HFF-Myc (cell line): ENCODE measurements around the gene GRIN3B.

Experiments
- DNase-seq: peaks from one replicate; pipeline ENCODE4 v3.0.0-alpha.2; 2011; ENCODE audit warnings: low read depth; ENCODE audit errors: extremely low read depth
- H3K4me3 ChIP-seq: replicated peaks from 2 replicates; pipeline ENCODE4 v1.5.1; 2011; ENCODE audit warnings: low read depth, mild to moderate bottlenecking, control low read depth, low read length
- TF ChIP-seq, protein P1 (sequence below): IDR thresholded peaks from 2 replicates; pipeline ENCODE4 v1.5.1; 2012; ENCODE audit warnings: mild to moderate bottlenecking, low read depth, low read length, control low read depth; ENCODE audit errors: missing control alignments

Gene GRIN3B

DNA sequence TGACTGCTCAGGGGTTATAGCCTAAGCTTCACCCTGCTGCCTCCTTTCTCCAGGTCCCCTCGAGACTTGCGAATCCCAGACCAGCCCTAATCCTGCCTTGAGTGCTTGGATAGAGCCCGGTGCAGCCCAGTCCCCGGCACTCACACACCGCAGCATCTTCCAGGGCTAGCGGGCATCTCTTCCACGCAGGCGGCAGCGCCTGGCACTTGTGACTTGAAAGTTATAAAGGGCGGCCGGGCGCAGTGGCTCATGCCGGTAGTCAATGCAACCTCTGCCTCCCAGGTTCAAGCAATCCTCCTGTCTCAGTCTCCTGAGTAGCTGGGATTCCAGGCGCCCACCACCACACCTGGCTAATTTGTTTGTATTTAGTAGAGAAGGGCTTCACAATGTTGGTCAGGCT is 14.1 kb upstream of the GRIN3B start:
- DNase-seq, result no peak
- TF ChIP-seq, protein P1, sequence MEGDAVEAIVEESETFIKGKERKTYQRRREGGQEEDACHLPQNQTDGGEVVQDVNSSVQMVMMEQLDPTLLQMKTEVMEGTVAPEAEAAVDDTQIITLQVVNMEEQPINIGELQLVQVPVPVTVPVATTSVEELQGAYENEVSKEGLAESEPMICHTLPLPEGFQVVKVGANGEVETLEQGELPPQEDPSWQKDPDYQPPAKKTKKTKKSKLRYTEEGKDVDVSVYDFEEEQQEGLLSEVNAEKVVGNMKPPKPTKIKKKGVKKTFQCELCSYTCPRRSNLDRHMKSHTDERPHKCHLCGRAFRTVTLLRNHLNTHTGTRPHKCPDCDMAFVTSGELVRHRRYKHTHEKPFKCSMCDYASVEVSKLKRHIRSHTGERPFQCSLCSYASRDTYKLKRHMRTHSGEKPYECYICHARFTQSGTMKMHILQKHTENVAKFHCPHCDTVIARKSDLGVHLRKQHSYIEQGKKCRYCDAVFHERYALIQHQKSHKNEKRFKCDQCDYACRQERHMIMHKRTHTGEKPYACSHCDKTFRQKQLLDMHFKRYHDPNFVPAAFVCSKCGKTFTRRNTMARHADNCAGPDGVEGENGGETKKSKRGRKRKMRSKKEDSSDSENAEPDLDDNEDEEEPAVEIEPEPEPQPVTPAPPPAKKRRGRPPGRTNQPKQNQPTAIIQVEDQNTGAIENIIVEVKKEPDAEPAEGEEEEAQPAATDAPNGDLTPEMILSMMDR, result no peak
- H3K4me3 ChIP-seq, result no peak overlapping the region

GRCh38 chr19:988081-988480 is 12.1 kb upstream of the GRIN3B start:
- TF ChIP-seq, protein P1, result no peak
- H3K4me3 ChIP-seq, result no peak overlapping the region
- no peak for DNase-seq

- H3K4me3 ChIP-seq, result no peak overlapping the region
- TF ChIP-seq, protein P1, result no peak
- no peak for DNase-seq
Measured at GRCh38 chr19:988510-988909, 11.7 kb upstream of the GRIN3B start.

DNA sequence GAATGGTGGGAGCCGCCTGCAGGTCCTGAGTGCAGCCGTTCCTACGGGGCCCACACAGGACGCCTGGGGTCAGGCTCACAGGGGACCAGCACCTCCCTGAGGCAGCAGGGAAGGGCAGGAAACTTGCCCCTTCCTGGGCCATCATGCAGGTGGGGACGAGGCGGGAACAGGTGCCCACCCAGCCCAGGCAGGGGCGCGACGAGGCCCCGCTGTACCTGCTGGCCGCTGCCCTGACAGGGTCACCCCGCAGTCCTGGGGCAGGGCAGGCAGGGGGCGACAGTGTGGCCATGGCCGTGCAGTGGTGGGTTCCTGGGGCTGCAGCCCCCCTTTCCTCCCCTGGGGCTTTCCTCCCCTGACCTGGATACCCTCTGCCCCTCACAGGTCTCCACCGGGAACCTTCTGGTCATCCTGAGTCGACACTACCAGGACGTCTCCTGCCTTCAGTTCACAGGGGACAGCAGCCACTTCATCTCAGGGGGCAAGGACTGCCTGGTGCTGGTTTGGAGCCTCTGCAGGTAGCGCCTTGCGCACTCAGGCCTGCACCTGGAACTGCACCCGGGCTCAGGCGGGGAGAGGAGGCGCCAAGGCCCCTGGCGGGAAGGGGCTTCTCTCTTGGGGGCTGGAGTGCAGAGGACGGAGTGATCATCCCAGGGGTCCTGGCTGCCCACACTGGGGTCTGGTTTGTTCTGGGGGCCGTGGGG is 10.7 kb upstream of the GRIN3B start:
- TF ChIP-seq, protein P1, result peak; percentile 30
- no peak for DNase-seq
- no peak overlapping the region for H3K4me3 ChIP-seq

DNA sequence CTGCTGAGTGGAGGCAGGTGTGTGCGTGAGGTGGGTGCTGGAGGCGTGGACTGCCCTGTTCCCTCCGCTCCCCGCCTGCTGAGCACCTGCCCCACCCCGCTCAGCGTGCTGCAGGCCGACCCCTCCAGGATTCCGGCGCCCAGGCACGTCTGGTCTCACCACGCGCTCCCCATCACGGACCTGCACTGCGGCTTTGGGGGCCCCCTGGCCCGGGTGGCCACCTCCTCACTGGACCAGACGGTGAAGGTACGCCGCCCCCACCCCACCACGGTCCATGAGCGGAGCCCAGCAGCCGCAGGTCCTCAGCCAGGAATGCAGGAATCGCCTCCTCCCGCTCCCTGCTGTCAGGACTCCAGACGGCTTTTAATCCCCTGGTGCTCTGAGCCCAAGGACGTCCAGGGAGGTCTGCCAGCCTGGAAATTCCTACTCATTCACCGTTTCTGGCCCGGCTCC is 10.1 kb upstream of the GRIN3B start:
- no peak for DNase-seq
- no peak overlapping the region for H3K4me3 ChIP-seq
- TF ChIP-seq, protein P1, result no peak

- TF ChIP-seq, protein P1, result no peak
- no peak for DNase-seq
- H3K4me3 ChIP-seq, result no peak overlapping the region
Measured at GRCh38 chr19:990746-991145, 9.5 kb upstream of the GRIN3B start.
